Measurements from ENCODE around the gene NIPSNAP3A.

DNA sequence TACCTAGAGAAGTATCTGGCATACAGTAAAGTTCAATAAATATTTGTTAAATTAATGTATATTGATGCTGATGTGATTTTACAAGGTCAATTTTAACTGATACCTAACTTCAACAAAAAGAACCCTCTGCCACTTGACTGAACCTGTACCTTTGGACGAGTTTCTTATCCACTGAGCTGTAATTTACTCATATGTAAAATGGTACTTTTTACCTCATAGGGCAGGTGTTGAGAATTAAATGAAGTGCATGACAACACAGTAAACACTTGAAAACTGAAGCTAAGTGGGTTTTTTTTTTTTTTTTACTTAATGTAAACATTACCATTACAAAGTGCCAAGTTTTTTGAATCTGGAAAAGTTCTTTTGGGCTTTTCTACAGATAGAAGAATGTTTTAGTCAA, 31.9 kb downstream of the NIPSNAP3A start:
- TF ChIP-seq, protein P1, sequence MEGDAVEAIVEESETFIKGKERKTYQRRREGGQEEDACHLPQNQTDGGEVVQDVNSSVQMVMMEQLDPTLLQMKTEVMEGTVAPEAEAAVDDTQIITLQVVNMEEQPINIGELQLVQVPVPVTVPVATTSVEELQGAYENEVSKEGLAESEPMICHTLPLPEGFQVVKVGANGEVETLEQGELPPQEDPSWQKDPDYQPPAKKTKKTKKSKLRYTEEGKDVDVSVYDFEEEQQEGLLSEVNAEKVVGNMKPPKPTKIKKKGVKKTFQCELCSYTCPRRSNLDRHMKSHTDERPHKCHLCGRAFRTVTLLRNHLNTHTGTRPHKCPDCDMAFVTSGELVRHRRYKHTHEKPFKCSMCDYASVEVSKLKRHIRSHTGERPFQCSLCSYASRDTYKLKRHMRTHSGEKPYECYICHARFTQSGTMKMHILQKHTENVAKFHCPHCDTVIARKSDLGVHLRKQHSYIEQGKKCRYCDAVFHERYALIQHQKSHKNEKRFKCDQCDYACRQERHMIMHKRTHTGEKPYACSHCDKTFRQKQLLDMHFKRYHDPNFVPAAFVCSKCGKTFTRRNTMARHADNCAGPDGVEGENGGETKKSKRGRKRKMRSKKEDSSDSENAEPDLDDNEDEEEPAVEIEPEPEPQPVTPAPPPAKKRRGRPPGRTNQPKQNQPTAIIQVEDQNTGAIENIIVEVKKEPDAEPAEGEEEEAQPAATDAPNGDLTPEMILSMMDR (IDR thresholded peaks at IDR 0.05) = no peak
- TF ChIP-seq POLR2AphosphoS5 (IDR thresholded peaks at IDR 0.05; ENCODE audit: low read depth, low read length) = no peak
- TF ChIP-seq, protein P2, sequence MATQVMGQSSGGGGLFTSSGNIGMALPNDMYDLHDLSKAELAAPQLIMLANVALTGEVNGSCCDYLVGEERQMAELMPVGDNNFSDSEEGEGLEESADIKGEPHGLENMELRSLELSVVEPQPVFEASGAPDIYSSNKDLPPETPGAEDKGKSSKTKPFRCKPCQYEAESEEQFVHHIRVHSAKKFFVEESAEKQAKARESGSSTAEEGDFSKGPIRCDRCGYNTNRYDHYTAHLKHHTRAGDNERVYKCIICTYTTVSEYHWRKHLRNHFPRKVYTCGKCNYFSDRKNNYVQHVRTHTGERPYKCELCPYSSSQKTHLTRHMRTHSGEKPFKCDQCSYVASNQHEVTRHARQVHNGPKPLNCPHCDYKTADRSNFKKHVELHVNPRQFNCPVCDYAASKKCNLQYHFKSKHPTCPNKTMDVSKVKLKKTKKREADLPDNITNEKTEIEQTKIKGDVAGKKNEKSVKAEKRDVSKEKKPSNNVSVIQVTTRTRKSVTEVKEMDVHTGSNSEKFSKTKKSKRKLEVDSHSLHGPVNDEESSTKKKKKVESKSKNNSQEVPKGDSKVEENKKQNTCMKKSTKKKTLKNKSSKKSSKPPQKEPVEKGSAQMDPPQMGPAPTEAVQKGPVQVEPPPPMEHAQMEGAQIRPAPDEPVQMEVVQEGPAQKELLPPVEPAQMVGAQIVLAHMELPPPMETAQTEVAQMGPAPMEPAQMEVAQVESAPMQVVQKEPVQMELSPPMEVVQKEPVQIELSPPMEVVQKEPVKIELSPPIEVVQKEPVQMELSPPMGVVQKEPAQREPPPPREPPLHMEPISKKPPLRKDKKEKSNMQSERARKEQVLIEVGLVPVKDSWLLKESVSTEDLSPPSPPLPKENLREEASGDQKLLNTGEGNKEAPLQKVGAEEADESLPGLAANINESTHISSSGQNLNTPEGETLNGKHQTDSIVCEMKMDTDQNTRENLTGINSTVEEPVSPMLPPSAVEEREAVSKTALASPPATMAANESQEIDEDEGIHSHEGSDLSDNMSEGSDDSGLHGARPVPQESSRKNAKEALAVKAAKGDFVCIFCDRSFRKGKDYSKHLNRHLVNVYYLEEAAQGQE (IDR thresholded peaks at IDR 0.05; ENCODE audit: insufficient read depth in 1 of 2, low read depth in 2 of 2, low read length in 1 of 2) = no peak
- no peak for TF ChIP-seq SIN3A (IDR thresholded peaks at IDR 0.05; ENCODE audit: borderline replicate concordance, insufficient read depth, low read depth, low read length)

Data from Panc1 (cell line).